Measurements from ENCODE around the gene CYRIA.

Gene CYRIA

GRCh38 chr2:16665748-16666448 is at the start of gene CYRIA:
Gene CYRIA (minus strand): TSS chr2:16665834. CDS start chr2:16588119, 77,715 bp downstream.
- TF ChIP-seq CTCF (conservative IDR thresholded peaks at IDR 0.05), result no peak
- H3K27ac ChIP-seq, result peak within 1 kb of the TSS; percentile 51; the same call in 1 of the 2 replicates

- H3K27ac ChIP-seq, result no peak overlapping the region
- no peak for TF ChIP-seq CTCF (conservative IDR thresholded peaks at IDR 0.05)
Measured at GRCh38 chr2:16713011-16713423, 47.4 kb upstream of the CYRIA start.

GRCh38 chr2:16709769-16710168 is 44.1 kb upstream of the CYRIA start:
- TF ChIP-seq CTCF (conservative IDR thresholded peaks at IDR 0.05), result no peak
- H3K27ac ChIP-seq, result no peak overlapping the region

GRCh38 chr2:16708173-16708572 is 42.5 kb upstream of the CYRIA start:
- no peak overlapping the region for H3K27ac ChIP-seq
- no peak for TF ChIP-seq CTCF (conservative IDR thresholded peaks at IDR 0.05)

GRCh38 chr2:16707014-16707623 is 41.5 kb upstream of the CYRIA start:
- H3K27ac ChIP-seq, result no peak overlapping the region
- TF ChIP-seq CTCF (conservative IDR thresholded peaks at IDR 0.05), result no peak

GRCh38 chr2:16700551-16701259 is 35.1 kb upstream of the CYRIA start:
- no peak overlapping the region for H3K27ac ChIP-seq
- no peak for TF ChIP-seq CTCF (conservative IDR thresholded peaks at IDR 0.05)

- no peak overlapping the region for H3K27ac ChIP-seq
- no peak for TF ChIP-seq CTCF (conservative IDR thresholded peaks at IDR 0.05)
Measured at GRCh38 chr2:16693854-16694253, 28.2 kb upstream of the CYRIA start.
